ENCODE results near the gene TGM4.

The TGM4 gene

DNA sequence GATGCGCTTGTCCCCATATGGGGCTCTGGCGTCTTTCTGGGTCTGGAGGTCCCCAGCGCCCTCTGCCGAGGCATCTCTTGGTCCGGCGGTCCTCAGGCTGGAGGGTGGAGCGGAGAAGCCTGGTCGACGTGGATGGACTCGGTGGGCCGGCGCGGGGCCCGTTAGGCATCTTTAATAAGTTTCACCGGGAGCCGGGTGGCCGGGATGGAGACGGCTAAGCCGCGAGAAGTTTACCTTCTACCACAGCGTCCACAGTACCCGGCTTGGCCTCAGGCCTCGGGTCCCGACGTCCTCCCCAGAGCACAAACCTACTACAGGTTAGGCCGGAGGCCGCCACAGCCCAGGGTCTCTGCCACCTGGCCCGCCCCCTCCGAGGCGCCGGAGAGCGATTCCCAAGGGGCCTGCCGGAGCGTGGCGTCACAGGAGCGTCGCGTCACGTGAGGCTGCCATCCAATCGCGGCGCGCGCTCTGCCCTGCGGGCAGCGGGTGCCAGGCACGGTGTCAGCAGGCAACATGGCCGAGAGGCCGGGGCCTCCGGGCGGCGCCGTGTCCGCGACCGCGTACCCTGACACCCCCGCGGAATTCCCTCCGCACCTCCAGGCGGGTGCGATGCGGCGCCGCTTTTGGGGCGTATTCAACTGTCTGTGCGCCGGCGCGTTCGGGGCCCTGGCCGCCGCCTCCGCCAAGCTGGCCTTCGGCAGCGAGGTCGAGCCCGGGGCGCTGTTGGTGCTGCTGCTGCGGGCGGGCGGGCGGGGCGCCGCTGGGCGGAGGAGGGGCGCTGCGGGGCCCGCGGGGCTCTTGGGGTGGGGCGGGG, 12.8 kb upstream of the TGM4 start, which contains the start of gene TMEM42:
TMEM42 (plus strand) TSS at position 501 of the 814 bp plus-strand sequence; CDS start at position 514, 13 bp downstream.
- Histone ChIP-seq H3K4me2 (peak within 1 kb of the TSS; percentile 59), H3K79me2 (ENCODE audit: insufficient read depth, low read depth) (no peaks in the 10 kb centered on the region), H3K27ac (peak within 1 kb of the TSS; percentile 58), H3K36me3 (ENCODE audit: insufficient read depth) (no peaks in the 10 kb centered on the region), H3K27me3 (ENCODE audit: insufficient read depth, low read depth) (no peaks in the 10 kb centered on the region), H3K4me3 (IDR thresholded peaks at IDR 0.05; ENCODE audit: insufficient read depth, low read depth, low read length) (peak within 1 kb of the TSS; percentile 42), H4K20me1 (ENCODE audit: insufficient read depth) (no peaks in the 10 kb centered on the region), H3K9ac (peak within 1 kb of the TSS; percentile 76; the same call in 1 of the 2 replicates), H2AFZ (ENCODE audit: low read depth) (peak within 1 kb of the TSS; percentile 57), H3K4me1 (ENCODE audit: low read depth, poor library complexity, severe bottlenecking) (peaks cover 43% of the 10 kb centered on the region)
- TF ChIP-seq, protein P1, sequence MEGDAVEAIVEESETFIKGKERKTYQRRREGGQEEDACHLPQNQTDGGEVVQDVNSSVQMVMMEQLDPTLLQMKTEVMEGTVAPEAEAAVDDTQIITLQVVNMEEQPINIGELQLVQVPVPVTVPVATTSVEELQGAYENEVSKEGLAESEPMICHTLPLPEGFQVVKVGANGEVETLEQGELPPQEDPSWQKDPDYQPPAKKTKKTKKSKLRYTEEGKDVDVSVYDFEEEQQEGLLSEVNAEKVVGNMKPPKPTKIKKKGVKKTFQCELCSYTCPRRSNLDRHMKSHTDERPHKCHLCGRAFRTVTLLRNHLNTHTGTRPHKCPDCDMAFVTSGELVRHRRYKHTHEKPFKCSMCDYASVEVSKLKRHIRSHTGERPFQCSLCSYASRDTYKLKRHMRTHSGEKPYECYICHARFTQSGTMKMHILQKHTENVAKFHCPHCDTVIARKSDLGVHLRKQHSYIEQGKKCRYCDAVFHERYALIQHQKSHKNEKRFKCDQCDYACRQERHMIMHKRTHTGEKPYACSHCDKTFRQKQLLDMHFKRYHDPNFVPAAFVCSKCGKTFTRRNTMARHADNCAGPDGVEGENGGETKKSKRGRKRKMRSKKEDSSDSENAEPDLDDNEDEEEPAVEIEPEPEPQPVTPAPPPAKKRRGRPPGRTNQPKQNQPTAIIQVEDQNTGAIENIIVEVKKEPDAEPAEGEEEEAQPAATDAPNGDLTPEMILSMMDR (conservative IDR thresholded peaks at IDR 0.05; ENCODE audit: low read depth, low read length): no peak

DNA sequence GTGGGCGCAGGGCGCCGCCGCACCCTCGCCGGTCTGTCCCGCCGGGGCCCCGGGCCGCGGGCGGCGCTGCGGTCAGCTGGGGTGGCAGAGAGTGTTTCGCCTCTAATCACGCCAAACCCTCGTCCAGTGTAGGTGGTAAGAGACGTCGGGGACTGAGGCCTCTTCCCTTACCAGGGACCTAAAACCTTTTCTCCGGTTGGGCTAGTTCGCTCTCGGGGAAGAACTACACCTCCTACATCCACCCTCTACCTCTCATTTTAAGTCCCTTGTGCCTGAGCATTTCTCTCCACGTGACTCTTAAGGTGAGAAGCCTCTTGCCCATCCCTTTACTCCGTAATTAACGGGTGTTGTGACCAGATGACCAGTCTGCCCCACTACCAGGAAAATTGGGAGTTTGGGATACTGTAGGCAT, 12.2 kb upstream of the TGM4 start:
- peak overlapping the region; percentile 42 for H3K4me3 ChIP-seq (IDR thresholded peaks at IDR 0.05; ENCODE audit: insufficient read depth, low read depth, low read length)
- H3K79me2 ChIP-seq (ENCODE audit: insufficient read depth, low read depth): no peaks in the 10 kb centered on the region
- peak overlapping the region; percentile 58; the same call in 1 of the 2 replicates for H3K27ac ChIP-seq
- H3K36me3 ChIP-seq (ENCODE audit: insufficient read depth): no peaks in the 10 kb centered on the region
- H3K9ac ChIP-seq: peak overlapping the region; percentile 44; the same call in 1 of the 2 replicates
- H3K4me1 ChIP-seq (ENCODE audit: low read depth, poor library complexity, severe bottlenecking): peaks cover 49% of the 10 kb centered on the region
- H2AFZ ChIP-seq (ENCODE audit: low read depth): no peak overlapping the region
- peak overlapping the region; percentile 59 for H3K4me2 ChIP-seq
- H3K27me3 ChIP-seq (ENCODE audit: insufficient read depth, low read depth): no peaks in the 10 kb centered on the region
- TF ChIP-seq, protein P1 (conservative IDR thresholded peaks at IDR 0.05; ENCODE audit: low read depth, low read length): no peak
- no peaks in the 10 kb centered on the region for H4K20me1 ChIP-seq (ENCODE audit: insufficient read depth)

DNA sequence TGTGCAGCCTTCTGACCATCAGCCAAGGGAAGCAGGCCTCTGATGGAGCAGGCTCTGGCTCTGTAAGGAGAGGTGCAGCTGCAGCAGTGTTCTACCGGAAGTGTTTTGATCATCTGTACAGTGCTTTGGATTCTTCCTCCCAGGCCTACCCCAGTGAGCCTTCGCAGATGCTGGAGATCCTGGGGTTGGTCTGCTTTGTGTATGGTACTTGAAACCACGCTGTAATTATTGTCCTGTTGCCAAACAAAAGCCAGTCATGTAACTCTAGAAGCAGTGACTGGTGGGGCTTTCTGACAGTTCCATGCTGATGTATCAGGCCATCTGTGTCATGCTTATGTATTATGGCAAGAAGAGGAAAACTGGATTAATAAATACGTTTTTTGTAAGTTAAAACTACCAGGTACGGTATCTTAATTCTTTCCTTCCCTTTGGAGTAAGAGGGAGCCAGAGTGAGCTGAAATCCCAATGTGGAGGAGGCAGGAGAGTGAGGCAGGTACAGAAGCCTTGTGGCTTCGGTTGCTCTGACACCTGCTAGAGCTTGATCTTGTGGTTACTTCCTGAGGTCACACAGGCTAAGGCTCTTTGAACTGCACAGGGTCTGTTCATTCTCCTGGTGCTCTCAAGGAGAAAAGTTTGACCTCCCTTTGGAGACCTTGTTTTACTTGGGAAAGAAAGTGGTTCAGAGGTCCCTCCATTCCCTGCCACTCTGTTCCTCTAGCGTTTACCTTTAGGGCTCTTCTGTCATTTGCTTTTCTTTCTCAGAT, 9.0 kb upstream of the TGM4 start:
- H3K4me1 ChIP-seq (ENCODE audit: low read depth, poor library complexity, severe bottlenecking): peaks cover 57% of the 10 kb centered on the region
- H3K36me3 ChIP-seq (ENCODE audit: insufficient read depth): no peaks in the 10 kb centered on the region
- H3K79me2 ChIP-seq (ENCODE audit: insufficient read depth, low read depth): no peaks in the 10 kb centered on the region
- no peak overlapping the region for H2AFZ ChIP-seq (ENCODE audit: low read depth)
- H3K27ac ChIP-seq: peak overlapping the region; percentile 91
- H3K4me2 ChIP-seq: peak overlapping the region; percentile 80
- H4K20me1 ChIP-seq (ENCODE audit: insufficient read depth): no peaks in the 10 kb centered on the region
- TF ChIP-seq, protein P1 (conservative IDR thresholded peaks at IDR 0.05; ENCODE audit: low read depth, low read length): no peak
- peak overlapping the region; percentile 51; the same call in 1 of the 2 replicates for H3K9ac ChIP-seq
- H3K27me3 ChIP-seq (ENCODE audit: insufficient read depth, low read depth): no peaks in the 10 kb centered on the region
- no peak overlapping the region for H3K4me3 ChIP-seq (IDR thresholded peaks at IDR 0.05; ENCODE audit: insufficient read depth, low read depth, low read length)

DNA sequence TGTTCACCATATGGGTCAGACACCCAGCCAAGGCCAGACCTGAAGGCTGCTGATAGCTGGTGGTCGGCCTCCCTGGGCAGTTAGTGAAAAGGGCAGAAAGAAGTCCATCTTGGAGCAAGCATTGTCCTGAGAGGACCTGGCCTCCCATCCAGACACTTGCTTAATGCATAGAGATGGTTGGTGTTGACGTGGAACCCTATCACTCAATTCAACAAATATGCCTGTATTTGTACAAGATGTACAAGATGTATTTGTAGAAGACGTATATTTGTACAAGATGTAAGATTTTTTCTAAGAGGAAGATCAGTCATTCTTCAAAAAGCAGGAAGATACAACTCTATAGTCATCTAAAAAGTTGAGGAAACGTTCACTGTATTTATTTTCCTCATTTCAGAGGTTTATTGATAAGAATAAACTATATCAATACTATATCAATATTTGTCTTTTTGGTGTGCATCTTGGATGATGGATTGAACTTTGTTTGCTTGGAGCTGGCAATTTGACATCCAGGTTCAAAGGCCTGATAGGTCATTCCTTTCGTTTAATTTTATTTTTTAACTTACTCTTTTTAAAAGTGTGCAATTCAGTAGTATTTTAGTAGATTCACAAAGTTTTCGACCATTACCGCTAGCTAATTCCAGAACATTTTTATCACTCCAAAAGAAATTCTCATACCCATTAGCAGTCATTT, 6.8 kb upstream of the TGM4 start:
- peak overlapping the region; percentile 91; the same call in 1 of the 2 replicates for H3K27ac ChIP-seq

More for the DNA sequence above, 6.8 kb upstream of the TGM4 start:
- no peaks in the 10 kb centered on the region for H3K27me3 ChIP-seq (ENCODE audit: insufficient read depth, low read depth)
- no peaks in the 10 kb centered on the region for H3K36me3 ChIP-seq (ENCODE audit: insufficient read depth)
- H3K79me2 ChIP-seq (ENCODE audit: insufficient read depth, low read depth): no peaks in the 10 kb centered on the region
- no peaks in the 10 kb centered on the region for H4K20me1 ChIP-seq (ENCODE audit: insufficient read depth)
- H2AFZ ChIP-seq (ENCODE audit: low read depth): no peak overlapping the region
- no peak overlapping the region for H3K9ac ChIP-seq
- no peak overlapping the region for H3K4me2 ChIP-seq
- H3K4me3 ChIP-seq (IDR thresholded peaks at IDR 0.05; ENCODE audit: insufficient read depth, low read depth, low read length): no peak overlapping the region
- peaks cover 54% of the 10 kb centered on the region for H3K4me1 ChIP-seq (ENCODE audit: low read depth, poor library complexity, severe bottlenecking)
- TF ChIP-seq, protein P1 (conservative IDR thresholded peaks at IDR 0.05; ENCODE audit: low read depth, low read length): no peak
